IPS-NIHi7 (cell line): ENCODE measurements around the gene FBXO10.
"Not testable (repeated sequence)": the region's sequence is repeated elsewhere in the genome, so short reads cannot be mapped to it uniquely, and the experiment has no call there.

Source experiments
- DNase-seq: peaks from one replicate; pipeline ENCODE4 v3.0.0; 2012; ENCODE audit warnings: mixed read lengths; ENCODE audit errors: extremely low spot score

Gene FBXO10

DNA sequence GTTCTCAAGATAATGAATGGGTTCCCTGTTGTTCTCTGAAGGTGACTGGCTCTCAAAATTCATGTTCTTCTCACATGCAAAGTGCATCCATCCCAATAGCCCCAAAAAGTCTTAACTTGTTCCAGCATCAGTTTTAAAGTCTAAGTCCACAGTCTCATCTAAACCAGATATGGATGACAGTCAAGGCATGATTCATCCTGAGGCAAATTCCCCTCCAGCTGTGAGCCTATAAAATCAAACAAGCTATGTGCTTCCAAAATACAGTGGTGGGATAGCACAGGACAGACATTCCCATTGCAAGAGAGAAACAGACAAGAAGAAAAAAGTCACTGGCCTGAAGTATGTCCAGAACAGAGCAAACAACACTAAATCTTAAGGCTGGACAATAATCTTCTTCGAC lies 25.4 kb downstream of the FBXO10 start:
- DNase-seq: no peak

DNA sequence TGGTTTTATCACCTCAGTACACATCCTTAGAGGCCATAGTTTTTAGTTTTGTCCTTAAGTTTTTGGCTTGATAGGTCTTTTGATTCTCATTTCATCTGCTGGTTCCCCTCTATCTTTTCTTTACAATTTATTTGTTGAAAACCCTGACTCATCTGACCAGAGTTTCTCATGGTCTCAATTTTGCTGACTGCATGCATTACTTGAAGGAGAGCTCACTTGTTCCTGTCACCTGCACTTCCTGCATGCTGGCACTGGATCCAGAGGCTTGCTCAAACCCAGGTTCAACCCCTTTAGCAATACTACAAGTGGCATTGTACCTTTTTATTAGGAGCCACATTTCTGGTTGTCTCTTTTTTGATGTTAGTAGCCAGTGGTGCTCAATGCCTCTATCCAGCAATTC lies 26.7 kb downstream of the FBXO10 start:
- no peak for DNase-seq

DNA sequence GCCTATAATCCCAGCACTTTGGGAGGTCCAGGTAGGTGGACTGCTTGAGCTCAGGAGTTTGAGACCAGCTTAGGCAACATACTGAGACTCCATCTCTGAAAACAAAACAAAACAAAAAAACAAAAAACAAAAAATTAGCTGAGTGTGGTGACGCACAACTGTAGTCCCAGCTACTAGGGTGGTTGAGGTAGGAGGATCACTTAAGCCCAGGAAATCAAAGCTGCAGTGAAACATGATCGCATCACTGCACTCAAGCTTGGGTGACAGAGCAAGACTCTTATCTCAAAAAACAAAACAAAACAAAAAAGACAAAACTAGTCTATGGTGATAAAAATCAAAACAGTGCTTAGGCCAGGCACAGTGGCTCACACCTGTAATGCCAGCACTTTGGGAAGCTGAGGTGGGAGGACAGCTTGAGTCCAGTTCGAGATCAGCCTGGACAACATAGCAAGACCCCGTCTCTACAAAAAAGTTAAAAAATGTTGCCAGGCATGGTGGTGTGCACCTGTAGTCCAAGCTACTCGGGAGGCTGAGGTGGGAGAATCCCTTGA lies 28.8 kb downstream of the FBXO10 start:
- no peak for DNase-seq

DNA sequence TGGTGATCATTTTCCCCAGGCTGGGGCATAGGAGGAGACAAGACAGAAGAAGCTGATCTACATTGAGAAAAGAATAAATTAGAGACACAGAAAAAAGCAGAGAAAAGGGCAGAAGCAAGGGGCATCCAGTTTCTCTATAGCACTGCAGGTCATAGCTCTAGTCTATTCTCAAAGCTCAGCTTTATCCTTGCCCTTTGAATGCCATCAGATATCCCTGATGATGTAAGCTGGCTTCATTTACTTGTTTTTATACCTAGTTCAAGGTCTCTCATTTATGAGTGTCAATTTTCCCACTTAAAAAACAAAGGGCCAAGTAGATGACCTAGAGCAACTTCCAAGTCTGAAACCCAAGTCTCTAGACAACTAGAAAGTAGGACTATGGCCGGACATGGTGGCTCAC lies 32.7 kb downstream of the FBXO10 start:
- no peak for DNase-seq

DNA sequence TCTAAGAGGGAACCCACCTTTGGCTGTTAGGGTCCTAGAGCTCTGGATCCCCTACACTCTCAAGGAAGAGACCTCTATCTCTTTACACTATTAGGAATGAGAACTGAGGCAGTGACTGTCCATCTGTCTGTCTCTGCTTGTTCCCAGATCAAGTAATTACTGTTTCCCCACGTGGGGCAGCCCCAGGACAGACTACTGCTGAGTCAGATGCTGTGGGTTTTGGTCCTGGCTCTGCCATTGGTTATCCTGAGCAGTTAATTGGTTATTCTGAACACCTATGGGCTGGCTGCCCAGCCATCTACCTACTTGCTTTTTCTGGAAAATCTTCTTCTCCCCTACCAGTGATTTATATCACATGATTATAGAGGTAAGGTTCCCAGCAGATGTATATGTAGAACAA lies 33.3 kb downstream of the FBXO10 start:
- no peak for DNase-seq

DNA sequence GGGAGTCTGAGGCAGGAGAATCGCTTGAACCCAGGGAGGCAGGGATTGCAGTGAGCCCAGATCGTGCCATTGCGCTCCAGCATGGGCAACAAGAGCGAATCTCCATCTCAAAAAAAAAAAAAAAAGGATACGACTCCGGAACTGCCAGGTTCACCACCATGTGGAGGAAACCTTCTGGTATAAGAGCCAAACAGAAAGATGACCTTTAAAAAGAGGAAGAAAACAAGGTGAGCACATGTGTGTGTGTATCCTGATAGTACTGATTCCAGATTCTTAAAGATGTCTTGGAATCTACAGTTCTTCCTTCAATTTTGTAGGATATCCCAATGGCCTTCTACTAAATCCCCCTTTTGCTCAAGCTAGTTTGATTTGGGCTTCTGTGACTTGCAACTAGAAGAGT lies 33.7 kb downstream of the FBXO10 start:
- no peak for DNase-seq

DNA sequence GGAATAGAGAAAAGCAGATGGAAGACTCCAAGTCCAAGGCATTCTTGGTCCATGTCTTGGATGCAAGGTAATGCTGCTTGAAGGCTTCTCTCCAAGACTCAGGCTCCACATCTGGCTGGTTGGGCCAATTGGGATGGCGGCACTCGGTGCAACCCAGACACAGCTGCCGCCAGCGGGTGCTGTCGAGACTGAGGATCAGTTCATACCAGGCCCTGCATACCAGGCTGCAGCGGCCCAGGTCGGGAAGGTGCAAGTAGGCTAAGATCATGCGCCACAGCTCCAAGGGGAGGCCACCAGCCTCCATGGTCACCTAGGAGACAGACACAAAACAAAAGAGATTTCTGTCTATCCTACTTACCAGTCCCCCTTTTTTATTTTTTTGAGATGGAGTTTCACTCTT lies 34.7 kb downstream of the FBXO10 start:
- no peak for DNase-seq

DNA sequence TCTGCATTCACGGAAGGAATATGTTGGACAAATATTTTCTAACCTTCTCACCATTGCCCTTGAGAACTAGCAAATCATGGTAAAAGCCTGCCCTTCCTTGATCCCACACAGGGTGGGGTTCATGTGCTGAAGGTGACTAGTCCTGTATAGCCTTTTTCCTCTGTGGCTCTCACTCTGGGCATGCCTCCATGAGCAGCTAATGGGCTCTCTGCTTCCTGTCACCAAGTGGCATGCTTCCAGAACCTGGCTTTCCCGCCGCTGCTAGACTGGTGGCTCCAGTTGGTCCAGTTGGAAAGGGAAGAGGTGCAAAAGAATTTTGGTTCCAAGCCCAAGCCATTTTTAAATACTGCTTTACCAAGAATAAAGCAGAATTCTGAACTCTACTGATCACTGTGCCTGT lies 35.5 kb downstream of the FBXO10 start:
- no peak for DNase-seq

DNA sequence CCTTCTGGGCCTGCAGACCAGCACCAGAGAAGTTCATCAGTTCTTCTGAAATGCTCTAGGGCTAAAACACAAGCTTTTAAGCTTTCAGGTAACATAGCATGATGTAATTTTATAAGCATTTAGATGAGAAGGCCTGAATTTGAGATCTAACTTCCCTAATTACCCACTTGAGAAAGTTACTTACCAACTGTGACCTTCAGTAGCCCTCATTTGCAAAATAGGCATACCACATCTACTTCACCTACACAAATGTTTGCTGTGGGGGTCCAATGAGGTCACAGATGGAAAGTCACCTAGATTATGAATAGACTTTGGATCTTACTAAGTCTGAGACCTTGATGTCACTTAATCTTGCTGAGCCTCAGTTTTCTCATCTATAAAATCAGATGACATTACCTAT lies 36.5 kb downstream of the FBXO10 start:
- DNase-seq: no peak

DNA sequence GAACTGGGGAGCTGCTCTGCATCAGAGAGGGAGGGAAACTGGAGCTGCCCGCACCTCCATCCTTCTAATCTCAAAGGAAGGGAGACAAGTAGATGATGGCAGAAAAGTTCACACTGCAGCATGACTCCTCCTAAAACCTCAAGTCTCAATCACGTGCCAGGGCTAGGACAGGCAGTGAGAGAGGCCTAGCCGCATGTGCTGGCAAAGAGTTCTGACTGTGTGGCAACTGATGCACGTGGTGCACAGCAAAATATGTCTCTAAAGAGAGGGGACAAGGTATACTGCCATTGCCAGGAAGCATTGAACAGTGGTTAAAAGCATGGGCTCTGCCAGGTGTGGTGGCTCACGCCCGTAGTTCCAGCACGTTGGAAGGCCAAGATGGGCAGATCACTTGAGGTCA lies 38.1 kb downstream of the FBXO10 start:
- DNase-seq: no peak

DNA sequence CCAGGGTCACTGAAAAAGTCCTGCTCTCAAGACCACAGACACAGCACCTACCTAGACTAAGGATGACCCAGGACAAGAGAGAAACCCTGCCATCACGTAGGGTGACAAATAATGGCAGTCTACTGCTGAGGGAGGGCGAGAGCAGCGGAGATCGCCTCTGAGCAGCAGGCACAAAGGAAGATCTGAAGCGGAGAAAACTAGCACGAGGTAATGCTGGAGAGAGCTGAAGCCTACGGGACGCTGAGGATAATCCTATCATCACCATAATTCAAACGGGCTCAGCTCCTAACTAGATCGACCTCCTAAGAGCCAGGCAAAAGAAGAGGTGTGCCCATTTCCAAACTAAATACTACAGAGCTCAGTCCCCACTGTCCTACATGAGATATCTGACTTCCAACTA lies 41.3 kb downstream of the FBXO10 start:
- DNase-seq: no peak

DNA sequence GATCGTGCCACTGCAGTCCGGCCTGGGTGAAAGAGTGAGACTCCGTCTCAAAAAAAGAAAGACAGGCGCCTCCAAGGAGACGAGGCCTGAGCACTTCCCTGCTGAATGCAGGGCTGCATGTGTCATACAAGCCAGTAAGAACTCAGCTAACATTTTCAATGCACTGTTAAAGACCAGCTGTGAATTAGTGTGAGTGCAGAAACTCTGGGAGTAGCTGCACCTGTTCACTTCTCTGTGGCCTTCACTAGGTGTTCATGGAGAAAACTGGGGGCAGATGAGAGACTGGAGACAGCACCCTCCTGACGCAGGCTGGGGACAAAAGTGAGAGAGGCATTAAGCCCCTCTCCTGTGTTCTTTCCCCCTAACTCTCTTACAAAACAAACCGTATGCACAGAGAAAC lies 41.8 kb downstream of the FBXO10 start:
- no peak for DNase-seq

DNA sequence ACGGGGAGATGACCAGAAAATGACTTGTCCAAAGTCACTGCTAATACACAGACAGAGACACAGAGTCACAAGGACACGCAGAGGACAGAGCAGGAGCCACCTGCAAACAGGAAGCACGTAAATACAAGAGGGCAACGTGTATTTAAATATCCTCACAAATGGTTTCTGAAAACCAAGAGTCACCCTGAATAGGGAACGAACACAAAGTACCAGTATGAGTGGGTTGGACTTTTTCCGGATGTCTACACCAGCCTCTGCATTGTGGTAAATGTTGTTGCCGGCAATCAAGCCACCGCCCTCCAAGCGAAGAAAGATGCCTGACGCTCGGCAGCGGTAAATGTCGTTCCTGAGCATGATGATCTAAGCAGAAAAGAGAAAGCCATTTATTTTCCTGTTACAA lies 44.5 kb downstream of the FBXO10 start:
- DNase-seq: no peak

DNA sequence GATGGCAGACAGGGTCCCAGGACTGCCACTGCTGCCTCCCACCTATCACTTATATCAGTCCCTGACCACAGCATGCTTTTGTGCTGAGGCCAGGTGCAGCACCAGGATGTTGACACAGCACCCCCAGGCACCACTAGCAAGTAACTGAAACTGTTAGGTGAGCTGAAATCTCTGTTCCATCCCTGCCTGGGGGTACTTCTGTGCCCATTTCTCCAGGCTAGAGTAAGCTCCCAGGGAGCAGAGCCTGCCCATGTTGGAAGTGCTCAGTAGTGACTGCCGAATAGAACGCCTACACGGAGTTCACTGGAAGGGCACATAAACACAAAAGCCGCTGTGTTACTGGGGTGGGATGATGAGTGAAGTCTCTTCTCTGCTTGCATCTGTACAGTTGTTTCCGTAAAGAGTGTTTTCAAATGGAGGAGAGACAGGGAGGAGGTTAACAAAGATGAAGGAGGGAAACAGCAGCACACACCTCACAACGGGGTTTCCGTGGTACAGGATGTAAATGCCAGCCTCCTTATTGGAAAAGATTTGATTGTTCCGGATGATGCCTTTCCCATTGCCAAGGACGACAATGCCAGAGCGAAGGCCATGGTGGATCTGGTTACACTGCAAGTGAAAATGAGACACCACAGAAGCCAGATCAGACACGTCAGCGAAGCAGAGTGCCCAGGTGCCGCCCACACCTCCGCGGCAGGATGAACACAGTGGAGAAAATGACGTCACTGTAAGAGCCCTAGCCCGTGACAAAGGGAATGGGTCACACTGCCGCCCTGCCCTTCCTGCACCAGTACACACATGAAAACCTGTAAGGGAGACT lies 47.3 kb downstream of the FBXO10 start:
- no peak for DNase-seq

DNA sequence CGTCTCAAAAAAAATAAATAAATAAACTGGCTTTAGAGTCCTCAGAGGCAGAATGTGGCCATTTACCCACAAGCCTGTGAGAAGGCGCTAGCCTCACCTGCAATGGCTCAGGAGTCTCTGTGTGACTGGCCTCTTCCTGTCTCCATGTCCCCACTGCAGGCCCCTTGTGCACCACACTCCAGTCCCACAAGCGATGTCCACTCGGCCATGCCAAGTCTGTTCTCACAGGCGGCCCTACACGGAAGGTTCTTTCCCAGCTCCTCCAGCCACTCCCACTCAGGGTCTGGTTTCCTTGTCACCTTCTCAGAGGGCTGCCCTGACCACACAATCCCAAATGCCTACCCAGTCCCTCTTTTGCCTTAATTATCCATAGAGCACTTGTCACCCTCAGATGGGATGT lies 52.3 kb downstream of the FBXO10 start:
- DNase-seq: no peak

DNA sequence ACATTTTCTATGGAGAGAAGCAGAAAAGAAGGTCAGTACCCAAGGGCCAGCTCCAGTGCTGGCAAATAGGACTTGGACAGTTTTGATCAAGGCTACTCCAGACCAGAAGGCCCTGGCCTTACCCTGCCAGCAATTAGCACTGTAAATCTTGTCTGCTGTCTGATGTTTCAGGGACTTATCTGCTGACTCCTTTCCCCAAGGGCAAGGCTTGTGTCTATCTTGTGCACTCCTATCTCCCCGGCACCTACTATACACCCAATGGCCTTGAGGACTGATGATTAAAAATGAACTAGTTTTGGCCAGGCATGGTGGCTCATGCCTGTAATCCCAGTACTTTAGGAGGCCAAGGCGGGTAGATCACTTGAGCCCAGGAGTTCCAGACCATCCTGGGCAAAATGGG lies 53.2 kb downstream of the FBXO10 start:
- DNase-seq: no peak

DNA sequence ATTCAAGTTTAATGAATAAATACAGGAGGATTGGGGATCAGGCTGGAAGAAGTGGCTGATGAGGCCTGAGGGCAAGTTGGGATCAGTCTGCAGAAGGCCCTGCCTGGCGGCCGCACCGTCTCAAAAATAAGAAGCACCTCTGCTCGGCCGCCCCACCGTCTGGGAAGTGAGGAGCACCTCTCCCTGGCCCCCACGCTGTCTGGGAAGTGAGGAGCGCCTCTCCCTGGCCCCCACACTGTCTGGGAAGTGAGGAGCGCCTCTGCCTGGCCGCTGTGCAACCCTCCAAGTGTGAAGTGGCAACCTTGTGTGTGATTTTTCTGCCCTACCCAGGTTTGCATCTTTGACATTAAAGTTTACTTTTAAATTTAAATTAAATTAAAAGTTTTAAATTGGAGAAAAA lies 55.1 kb downstream of the FBXO10 start:
- DNase-seq: no peak

DNA sequence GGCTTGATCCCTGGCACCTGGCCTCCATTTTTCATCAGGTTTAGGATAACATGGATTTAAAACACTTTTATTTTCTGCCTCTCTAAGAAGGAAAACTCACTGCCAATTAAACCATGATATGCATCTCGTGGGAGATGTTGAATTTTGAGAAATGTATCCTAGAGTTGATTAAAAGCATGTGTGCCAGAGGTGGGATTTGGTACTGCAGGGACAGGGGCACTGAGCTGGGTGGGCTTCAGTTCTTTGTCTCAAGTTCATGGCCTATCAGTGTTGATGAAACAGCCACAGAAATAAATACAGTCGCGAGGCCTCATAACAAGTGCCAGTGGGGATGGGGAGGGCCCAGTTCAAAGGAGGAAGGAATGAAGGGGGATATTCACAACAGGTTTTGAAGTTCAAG lies 55.5 kb downstream of the FBXO10 start:
- no peak for DNase-seq

DNA sequence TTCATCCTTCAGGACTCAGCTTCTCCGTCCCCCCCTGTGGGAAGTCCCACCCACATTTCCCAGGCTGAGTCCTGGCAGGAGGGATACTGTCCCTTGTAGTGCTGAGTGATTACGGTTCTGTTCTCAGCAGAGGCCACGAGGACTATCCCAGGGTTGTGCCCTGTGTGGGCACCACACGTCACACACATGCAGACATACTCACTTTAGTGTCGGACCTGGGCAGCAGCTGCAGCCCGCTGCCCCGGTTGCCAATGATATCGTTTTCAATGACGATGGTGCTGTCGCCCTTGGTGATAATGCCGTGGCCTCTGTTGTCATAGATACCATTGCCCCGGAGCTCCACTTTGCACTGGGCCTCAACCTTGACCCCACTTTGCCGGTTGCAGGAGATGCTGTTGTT lies 58.3 kb downstream of the FBXO10 start:
- DNase-seq: no peak

DNA sequence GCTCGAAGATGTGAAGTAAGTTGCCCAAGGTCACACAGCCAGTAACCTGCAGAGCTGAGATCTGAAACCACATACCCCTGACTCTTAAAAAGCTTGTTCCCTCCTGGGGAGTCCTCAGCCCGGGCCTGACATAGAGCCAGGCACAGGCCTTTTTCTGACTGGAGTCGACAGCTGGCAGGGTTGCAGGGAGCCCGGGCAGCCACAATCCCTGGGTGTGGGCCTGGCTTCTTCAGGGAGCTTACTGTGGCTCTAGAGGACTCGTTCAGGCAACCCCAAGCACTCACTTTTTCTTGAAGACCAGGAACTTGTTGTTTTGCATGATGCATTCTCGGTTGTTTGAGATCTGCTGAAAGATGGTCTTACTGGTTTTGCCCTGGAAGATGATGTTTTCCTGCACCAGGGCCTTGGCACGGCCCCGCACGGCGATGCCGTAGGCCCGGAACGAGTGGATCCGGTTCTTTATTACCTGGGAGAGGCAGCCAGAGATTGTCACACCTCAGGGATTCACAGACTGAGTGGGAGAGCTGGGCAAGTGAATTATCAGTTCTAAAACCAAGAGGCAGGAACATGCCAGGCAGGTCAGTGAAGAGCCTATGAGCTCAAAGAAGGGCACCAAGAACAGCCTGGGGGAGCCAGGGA lies 60.4 kb downstream of the FBXO10 start:
- no peak for DNase-seq

DNA sequence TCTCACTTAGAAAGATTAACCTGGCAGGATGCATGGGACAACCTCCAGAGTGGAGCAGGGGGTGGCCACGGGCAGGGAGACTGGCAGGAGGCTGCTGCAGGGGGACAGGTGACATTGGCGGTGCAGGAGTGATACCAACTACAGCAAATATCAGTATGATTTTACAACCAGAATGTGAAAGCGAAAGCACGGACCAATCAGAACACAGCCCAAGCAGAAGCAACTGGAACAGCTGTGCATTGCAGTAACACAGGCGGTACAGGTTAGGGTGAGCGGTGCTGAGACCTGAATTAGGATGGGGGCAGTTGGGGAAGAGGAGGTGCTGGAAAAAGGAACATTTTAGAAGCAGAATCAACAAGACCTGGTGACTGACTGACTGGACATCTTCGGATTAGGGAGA lies 61.2 kb downstream of the FBXO10 start:
- DNase-seq: no peak

DNA sequence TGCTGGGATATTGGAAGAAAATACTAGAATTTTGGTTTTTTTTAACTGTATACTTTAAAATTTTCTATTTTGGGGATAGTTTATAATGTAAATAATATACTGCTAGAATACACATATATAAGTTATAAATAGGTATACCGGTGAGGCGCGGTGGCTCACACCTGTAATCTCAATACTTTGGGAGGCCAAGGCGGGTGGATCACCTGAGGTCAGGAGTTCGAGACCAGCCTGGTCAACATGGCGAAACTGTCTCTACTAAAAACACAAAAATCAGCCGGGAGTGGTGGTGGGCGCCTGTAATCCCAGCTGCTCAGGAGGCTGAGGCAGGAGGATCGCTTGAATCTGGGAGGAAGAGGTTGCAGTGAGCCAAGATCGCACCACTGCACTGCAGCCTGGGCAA lies 61.8 kb downstream of the FBXO10 start:
- not testable (repeated sequence) for DNase-seq

DNA sequence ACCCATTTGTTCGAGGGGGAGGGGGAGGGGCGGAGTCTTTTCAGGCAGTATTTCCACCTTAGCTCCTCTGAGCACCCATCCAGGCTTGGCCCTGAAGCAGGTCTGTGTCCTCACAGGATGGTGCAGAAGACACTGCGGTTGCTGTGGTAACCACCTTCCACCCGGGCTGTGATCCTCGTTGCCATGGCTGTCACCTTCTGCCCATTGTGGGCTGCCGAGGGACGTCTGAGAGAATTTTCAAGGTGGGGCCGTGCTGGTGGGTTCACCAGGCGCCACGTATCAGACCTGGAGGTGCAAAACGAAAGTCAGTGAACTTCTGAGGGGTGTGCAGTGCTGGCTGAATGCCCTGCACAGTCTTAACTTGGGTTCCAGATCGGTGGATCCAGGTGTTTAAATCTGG lies 63.7 kb downstream of the FBXO10 start:
- DNase-seq: no peak
